Hematopoietic multipotent progenitor cell treated with erythropoietin and hydrocortisone succinate and interleukin-3 and kit ligand, for 15 days (in vitro differentiated cells): ENCODE measurements around the gene GPR148.

Experiments used
- DNase-seq: peaks from one replicate; pipeline ENCODE4 v3.0.0-alpha.2; 2015; ENCODE audit warnings: low spot score

GPR148 gene

GRCh38 chr2:130769343-130769907 is 40.6 kb downstream of the GPR148 start:
- no peak for DNase-seq

- DNase-seq = no peak
Measured at GRCh38 chr2:130776550-130776949, 47.7 kb downstream of the GPR148 start.

GRCh38 chr2:130778781-130779180 is 49.9 kb downstream of the GPR148 start:
- no peak for DNase-seq
